Liver (tissue), 9 donors: Measurements from ENCODE around the gene EZR. TPM values are rescaled to one million over a fixed set of nuclear protein-coding genes. Genes with fewer than 3 reads are reported as not detected.

Experiments used
- DNase-seq: peaks from one replicate; pipeline ENCODE4 v3.0.0-alpha.2; 2017; ENCODE audit warnings: low spot score
- H3K27ac ChIP-seq, 2 donors: one replicate each; pipeline ENCODE4 v1.7.0; 2013; ENCODE audit warnings: inconsistent platforms in 2 of 2, low read length in 2 of 2, control low read depth in 1 of 2, low read depth in 1 of 2, mild to moderate bottlenecking in 1 of 2
- H3K27me3 ChIP-seq, 4 donors: one replicate each; pipeline versions ENCODE4 v1.6.1 to v1.7.0; 2013; ENCODE audit warnings: low read length in 3 of 4, inconsistent platforms in 1 of 4, mild to moderate bottlenecking in 1 of 4, moderate library complexity in 1 of 4; ENCODE audit not compliant: control insufficient read depth in 4 of 4, insufficient read depth in 4 of 4
- H3K36me3 ChIP-seq, 4 donors: one replicate each; pipeline versions ENCODE4 v1.6.1 to v1.7.0; 2013; ENCODE audit warnings: low read length in 3 of 4, mild to moderate bottlenecking in 3 of 4, low read depth in 1 of 4, moderate library complexity in 1 of 4; ENCODE audit not compliant: control insufficient read depth in 4 of 4, insufficient read depth in 3 of 4
- H3K4me1 ChIP-seq, 4 donors: one replicate each; pipeline versions ENCODE4 v1.6.1 to v1.7.0; 2013; ENCODE audit warnings: low read length in 3 of 4, mild to moderate bottlenecking in 3 of 4, moderate library complexity in 1 of 4; ENCODE audit not compliant: control insufficient read depth in 4 of 4, insufficient read depth in 4 of 4
- H3K4me3 ChIP-seq, 3 donors: one replicate each; pipeline versions ENCODE4 v1.6.1 to v1.7.0; 2013; ENCODE audit warnings: low read length in 3 of 3, control low read depth in 1 of 3, low read depth in 1 of 3, mild to moderate bottlenecking in 1 of 3
- H3K9ac ChIP-seq, 2 donors: one replicate each; pipeline ENCODE4 v1.7.0; 2013; ENCODE audit warnings: low read length in 2 of 2, mild to moderate bottlenecking in 2 of 2, moderate library complexity in 2 of 2, control low read depth in 1 of 2, low read depth in 1 of 2
- H3K9me3 ChIP-seq, 4 donors: one replicate each; pipeline versions ENCODE4 v1.6.1 to v1.7.0; 2013; ENCODE audit warnings: low read length in 3 of 4; ENCODE audit not compliant: control insufficient read depth in 4 of 4
- EGR1 ChIP-seq, 2 donors: IDR thresholded peaks; 2 replicates each; pipeline ENCODE4 v1.6.1; 2016 to 2018; ENCODE audit warnings: antibody characterized with exemption in 2 of 2, low read depth in 2 of 2
- FOXA1 ChIP-seq: IDR thresholded peaks from 2 replicates; pipeline ENCODE4 v1.6.1; 2016; ENCODE audit warnings: antibody characterized with exemption
- FOXA2 ChIP-seq: IDR thresholded peaks from 2 replicates; pipeline ENCODE4 v1.6.1; 2016; ENCODE audit warnings: antibody characterized with exemption
- GABPA ChIP-seq, 2 donors: IDR thresholded peaks in 1 of 2; conservative IDR thresholded peaks in 1 of 2; 2 replicates each; pipeline ENCODE4 v1.6.1; 2016; ENCODE audit warnings: antibody characterized with exemption in 2 of 2, mild to moderate bottlenecking in 1 of 2, moderate library complexity in 1 of 2
- HNF4A ChIP-seq, 2 donors: conservative IDR thresholded peaks; 2 replicates each; pipeline ENCODE4 v1.6.1; 2016; ENCODE audit warnings: antibody characterized with exemption in 2 of 2, mild to moderate bottlenecking in 2 of 2
- HNF4G ChIP-seq: IDR thresholded peaks from 2 replicates; pipeline ENCODE4 v1.6.1; 2016; ENCODE audit warnings: antibody characterized with exemption
- JUND ChIP-seq, 2 donors: IDR thresholded peaks; 2 replicates each; pipeline ENCODE4 v1.6.1; 2016; ENCODE audit warnings: antibody characterized with exemption in 2 of 2
- NR2F2 ChIP-seq: IDR thresholded peaks from 2 replicates; pipeline ENCODE4 v1.6.1; 2016; ENCODE audit warnings: antibody characterized with exemption
- RAD21 ChIP-seq, 2 donors: IDR thresholded peaks; 2 replicates each; pipeline ENCODE4 v1.6.1; 2016; ENCODE audit warnings: antibody characterized with exemption in 2 of 2, mild to moderate bottlenecking in 2 of 2
- RXRA ChIP-seq, 2 donors: IDR thresholded peaks; 2 replicates each; pipeline ENCODE4 v1.6.1; 2017 to 2018; ENCODE audit warnings: antibody characterized with exemption in 2 of 2, mild to moderate bottlenecking in 1 of 2
- SP1 ChIP-seq: IDR thresholded peaks from 2 replicates; pipeline ENCODE4 v1.6.1; 2018; ENCODE audit warnings: antibody characterized with exemption, mild to moderate bottlenecking
- TAF1 ChIP-seq: conservative IDR thresholded peaks from 2 replicates; pipeline ENCODE4 v1.6.1; 2016; ENCODE audit warnings: antibody characterized with exemption, mild to moderate bottlenecking
- YY1 ChIP-seq: IDR thresholded peaks from 2 replicates; pipeline ENCODE4 v1.6.1; 2016; ENCODE audit warnings: antibody characterized with exemption, mild to moderate bottlenecking
- WGBS: extraction: QIAGEN DNeasy Blood & Tissue Kit; methylation state at CpG from one replicate; pipeline ENCODE4 v1.1.7; 2013; 5-methylcytosine and 5-hydroxymethylcytosine counted together
- polyA plus RNA-seq, 2 donors: library from polyadenylated mRNA; stranded (reverse) in 1 of 2; unstranded in 1 of 2; fragments of 200-250 nt in 1 of 2; fragments of >200 nt in 1 of 2; fragmentation: Nextera tagmentation in 1 of 2; extraction: Ambion mirVana in 1 of 2; gene quantifications; one replicate each; pipeline versions ENCODE4 v1.2.1 to v1.2.3, GENCODE V29; 2013 to 2015
- total RNA-seq, 2 donors: library from RNA; depleted of rRNA; stranded (reverse); fragments of >200 nt; gene quantifications; one replicate each; pipeline ENCODE4 v1.2.3, GENCODE V29; 2014
- TF ChIP-seq, protein P1 (sequence below): IDR thresholded peaks from 2 replicates; pipeline ENCODE4 v1.6.1; 2016; ENCODE audit warnings: antibody characterized with exemption
- TF ChIP-seq, protein P2 (sequence below): IDR thresholded peaks from 2 replicates; pipeline ENCODE4 v1.6.1; 2016; ENCODE audit warnings: antibody characterized with exemption, mild to moderate bottlenecking
- TF ChIP-seq, protein P3 (sequence below): IDR thresholded peaks from 2 replicates; pipeline ENCODE4 v1.6.1; 2016; ENCODE audit warnings: antibody characterized with exemption
- TF ChIP-seq, protein P4 (sequence below): fragments of 150-350 bp; IDR thresholded peaks from 2 replicates; pipeline ENCODE4 v1.5.1; 2017; ENCODE audit warnings: improper control_type of control experiment, low read depth, low read length; ENCODE audit not compliant: missing input control
- TF ChIP-seq, protein P5 (sequence below): IDR thresholded peaks from 2 replicates; pipeline ENCODE4 v1.6.1; 2016; ENCODE audit warnings: antibody characterized with exemption
- donor health status: healthy.
- donor health status: healthy.
- donor health status: healthy.
- donor health status: healthy.
- donor health status: healthy.

The EZR gene
- total and polyA plus RNA-seq, 4 donors, result 22.0 to 35.4 (median 25.4) TPM

DNA sequence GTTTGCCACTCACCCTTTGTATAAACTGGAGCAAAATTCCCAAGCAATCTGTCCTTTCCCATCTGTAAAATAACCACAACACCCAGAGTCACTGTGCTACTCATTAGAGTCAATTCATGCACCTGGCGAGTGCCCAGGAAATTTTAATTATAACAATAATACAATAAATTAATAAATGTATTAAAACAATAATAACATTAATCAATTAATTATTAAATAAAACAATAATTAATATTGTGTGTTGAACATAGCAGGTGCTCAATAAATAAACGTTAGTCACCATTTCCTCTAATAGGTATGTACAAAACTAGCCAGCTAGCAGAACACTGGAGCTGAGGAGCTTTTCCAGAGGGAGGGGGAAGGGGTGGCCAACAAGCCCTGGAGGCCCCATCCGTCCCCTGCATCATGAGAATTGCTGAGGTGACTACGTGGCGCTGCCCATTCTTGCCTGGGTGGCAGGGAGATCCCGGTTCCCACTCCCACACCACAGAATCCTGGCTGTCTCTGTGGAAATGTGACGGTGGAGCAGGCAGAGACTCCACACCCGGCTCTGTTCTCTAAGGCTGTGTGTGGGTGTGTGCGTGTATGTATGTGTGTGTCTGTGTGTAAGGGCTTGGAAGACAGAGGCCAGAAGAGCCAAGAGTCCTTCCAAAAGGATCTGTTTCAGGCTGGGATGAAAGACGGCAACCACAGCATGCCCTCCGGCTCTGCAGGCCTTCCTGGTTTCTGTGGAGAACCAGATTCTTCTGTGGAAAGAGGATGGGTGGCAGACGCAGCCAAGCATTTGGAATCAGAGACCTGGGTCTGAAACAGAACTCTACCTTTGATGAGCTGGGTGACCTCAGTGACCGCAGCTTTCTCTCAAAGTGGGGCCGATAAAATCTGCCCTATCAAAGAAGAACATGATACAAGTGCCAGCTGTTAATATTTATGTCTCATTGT, 18.8 kb upstream of the EZR start:
- no peak overlapping the region for H3K9ac ChIP-seq
- no peak overlapping the region for H3K4me3 ChIP-seq
- H3K4me1 ChIP-seq, result peaks cover 0 to 8% (median 1%) of the 10 kb centered on the region in 4 donors
- 91% methylated on average over 14 of the region's 14 CpGs for WGBS
- H3K27ac ChIP-seq, result no peak overlapping the region
- no peak for TF ChIP-seq HNF4A (conservative IDR thresholded peaks at IDR 0.05)
- no peak for TF ChIP-seq FOXA1
- TF ChIP-seq, protein P1, sequence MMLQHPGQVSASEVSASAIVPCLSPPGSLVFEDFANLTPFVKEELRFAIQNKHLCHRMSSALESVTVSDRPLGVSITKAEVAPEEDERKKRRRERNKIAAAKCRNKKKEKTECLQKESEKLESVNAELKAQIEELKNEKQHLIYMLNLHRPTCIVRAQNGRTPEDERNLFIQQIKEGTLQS, result no peak
- no peak for TF ChIP-seq HNF4G
- TF ChIP-seq NR2F2, result no peak
- no peak for TF ChIP-seq JUND (IDR thresholded peaks at IDR 0.05)
- no peak for TF ChIP-seq GABPA (IDR thresholded peaks at IDR 0.05 in 1 of 2, conservative IDR thresholded peaks at IDR 0.05 in 1 of 2)
- no peak for TF ChIP-seq SP1
- no peak for TF ChIP-seq EGR1 (IDR thresholded peaks at IDR 0.05; ENCODE audit: low read depth in 2 of 2)
- TF ChIP-seq, protein P2, sequence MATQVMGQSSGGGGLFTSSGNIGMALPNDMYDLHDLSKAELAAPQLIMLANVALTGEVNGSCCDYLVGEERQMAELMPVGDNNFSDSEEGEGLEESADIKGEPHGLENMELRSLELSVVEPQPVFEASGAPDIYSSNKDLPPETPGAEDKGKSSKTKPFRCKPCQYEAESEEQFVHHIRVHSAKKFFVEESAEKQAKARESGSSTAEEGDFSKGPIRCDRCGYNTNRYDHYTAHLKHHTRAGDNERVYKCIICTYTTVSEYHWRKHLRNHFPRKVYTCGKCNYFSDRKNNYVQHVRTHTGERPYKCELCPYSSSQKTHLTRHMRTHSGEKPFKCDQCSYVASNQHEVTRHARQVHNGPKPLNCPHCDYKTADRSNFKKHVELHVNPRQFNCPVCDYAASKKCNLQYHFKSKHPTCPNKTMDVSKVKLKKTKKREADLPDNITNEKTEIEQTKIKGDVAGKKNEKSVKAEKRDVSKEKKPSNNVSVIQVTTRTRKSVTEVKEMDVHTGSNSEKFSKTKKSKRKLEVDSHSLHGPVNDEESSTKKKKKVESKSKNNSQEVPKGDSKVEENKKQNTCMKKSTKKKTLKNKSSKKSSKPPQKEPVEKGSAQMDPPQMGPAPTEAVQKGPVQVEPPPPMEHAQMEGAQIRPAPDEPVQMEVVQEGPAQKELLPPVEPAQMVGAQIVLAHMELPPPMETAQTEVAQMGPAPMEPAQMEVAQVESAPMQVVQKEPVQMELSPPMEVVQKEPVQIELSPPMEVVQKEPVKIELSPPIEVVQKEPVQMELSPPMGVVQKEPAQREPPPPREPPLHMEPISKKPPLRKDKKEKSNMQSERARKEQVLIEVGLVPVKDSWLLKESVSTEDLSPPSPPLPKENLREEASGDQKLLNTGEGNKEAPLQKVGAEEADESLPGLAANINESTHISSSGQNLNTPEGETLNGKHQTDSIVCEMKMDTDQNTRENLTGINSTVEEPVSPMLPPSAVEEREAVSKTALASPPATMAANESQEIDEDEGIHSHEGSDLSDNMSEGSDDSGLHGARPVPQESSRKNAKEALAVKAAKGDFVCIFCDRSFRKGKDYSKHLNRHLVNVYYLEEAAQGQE, result no peak
- no peak for TF ChIP-seq RAD21 (IDR thresholded peaks at IDR 0.05)
- TF ChIP-seq, protein P3, sequence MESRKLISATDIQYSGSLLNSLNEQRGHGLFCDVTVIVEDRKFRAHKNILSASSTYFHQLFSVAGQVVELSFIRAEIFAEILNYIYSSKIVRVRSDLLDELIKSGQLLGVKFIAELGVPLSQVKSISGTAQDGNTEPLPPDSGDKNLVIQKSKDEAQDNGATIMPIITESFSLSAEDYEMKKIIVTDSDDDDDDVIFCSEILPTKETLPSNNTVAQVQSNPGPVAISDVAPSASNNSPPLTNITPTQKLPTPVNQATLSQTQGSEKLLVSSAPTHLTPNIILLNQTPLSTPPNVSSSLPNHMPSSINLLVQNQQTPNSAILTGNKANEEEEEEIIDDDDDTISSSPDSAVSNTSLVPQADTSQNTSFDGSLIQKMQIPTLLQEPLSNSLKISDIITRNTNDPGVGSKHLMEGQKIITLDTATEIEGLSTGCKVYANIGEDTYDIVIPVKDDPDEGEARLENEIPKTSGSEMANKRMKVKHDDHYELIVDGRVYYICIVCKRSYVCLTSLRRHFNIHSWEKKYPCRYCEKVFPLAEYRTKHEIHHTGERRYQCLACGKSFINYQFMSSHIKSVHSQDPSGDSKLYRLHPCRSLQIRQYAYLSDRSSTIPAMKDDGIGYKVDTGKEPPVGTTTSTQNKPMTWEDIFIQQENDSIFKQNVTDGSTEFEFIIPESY, result no peak
- no peak for TF ChIP-seq TAF1
- TF ChIP-seq, protein P4, sequence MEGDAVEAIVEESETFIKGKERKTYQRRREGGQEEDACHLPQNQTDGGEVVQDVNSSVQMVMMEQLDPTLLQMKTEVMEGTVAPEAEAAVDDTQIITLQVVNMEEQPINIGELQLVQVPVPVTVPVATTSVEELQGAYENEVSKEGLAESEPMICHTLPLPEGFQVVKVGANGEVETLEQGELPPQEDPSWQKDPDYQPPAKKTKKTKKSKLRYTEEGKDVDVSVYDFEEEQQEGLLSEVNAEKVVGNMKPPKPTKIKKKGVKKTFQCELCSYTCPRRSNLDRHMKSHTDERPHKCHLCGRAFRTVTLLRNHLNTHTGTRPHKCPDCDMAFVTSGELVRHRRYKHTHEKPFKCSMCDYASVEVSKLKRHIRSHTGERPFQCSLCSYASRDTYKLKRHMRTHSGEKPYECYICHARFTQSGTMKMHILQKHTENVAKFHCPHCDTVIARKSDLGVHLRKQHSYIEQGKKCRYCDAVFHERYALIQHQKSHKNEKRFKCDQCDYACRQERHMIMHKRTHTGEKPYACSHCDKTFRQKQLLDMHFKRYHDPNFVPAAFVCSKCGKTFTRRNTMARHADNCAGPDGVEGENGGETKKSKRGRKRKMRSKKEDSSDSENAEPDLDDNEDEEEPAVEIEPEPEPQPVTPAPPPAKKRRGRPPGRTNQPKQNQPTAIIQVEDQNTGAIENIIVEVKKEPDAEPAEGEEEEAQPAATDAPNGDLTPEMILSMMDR, result no peak
- TF ChIP-seq, protein P5, sequence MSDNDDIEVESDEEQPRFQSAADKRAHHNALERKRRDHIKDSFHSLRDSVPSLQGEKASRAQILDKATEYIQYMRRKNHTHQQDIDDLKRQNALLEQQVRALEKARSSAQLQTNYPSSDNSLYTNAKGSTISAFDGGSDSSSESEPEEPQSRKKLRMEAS, result no peak
- no peak for TF ChIP-seq FOXA2
- TF ChIP-seq YY1, result no peak
- no peak for TF ChIP-seq RXRA (IDR thresholded peaks at IDR 0.05)
- H3K27me3 ChIP-seq, result no peaks in the 10 kb centered on the region
- H3K36me3 ChIP-seq, result no peaks in the 10 kb centered on the region
- DNase-seq, result no peak
- peaks cover 0 to 2% (median 0%) of the 10 kb centered on the region in 4 donors for H3K9me3 ChIP-seq
